A673 (cell line): ENCODE measurements around the gene HCK. TPM values are rescaled to one million over a fixed set of nuclear protein-coding genes. Genes with fewer than 3 reads are reported as not detected.

Experiments
- BruUV-seq: library from RNA; stranded (reverse); fragments of 400-500 nt; replicated peaks from 2 replicates; lab custom pipeline; 2021; lab: Mats Ljungman, UMichigan
- CTCF ChIA-PET: fragments of 300-600 bp; sonication (Branson Sonifier 250); formaldehyde crosslinking; loops from one replicate; lab custom pipeline; 2022; ENCODE audit warnings: antibody characterized with exemption; lab: Charles Lee
- POLR2A ChIA-PET: fragments of 300-600 bp; sonication (Branson Sonifier 250); formaldehyde crosslinking; loops from one replicate; lab custom pipeline; 2022; ENCODE audit warnings: antibody characterized with exemption; ENCODE audit not compliant: low non-redundant PET; lab: Charles Lee
- DNase-seq: peaks from one replicate; pipeline ENCODE4 v3.0.0-alpha.2; 2015; ENCODE audit warnings: low spot score
- H3K27ac ChIP-seq: fragments of 200-600 bp; sonication (generic); 2 replicates; pipeline ENCODE4 v1.5.1; 2016; ENCODE audit warnings: mixed run types, low read depth, mild to moderate bottlenecking, mixed read lengths, antibody characterized with exemption, low read length; ENCODE audit not compliant: poor library complexity, severe bottlenecking
- H3K27me3 ChIP-seq: fragments of 200-600 bp; sonication (generic); replicated peaks from 2 replicates; pipeline ENCODE4 v1.6.1; 2017; ENCODE audit warnings: mixed run types, low read depth, mild to moderate bottlenecking, mixed read lengths, antibody characterized with exemption, low read length; ENCODE audit not compliant: insufficient read depth, poor library complexity
- H3K36me3 ChIP-seq: fragments of 200-600 bp; sonication (generic); 2 replicates; pipeline ENCODE4 v1.6.1; 2016; ENCODE audit warnings: mixed run types, mild to moderate bottlenecking, mixed read lengths, antibody characterized with exemption, low read length; ENCODE audit not compliant: insufficient read depth, poor library complexity, severe bottlenecking
- H3K4me1 ChIP-seq: fragments of 200-600 bp; sonication (generic); 2 replicates; pipeline ENCODE4 v1.6.1; 2017; ENCODE audit warnings: mixed run types, mild to moderate bottlenecking, mixed read lengths, antibody characterized with exemption, low read length; ENCODE audit not compliant: insufficient read depth, poor library complexity, severe bottlenecking
- H3K4me3 ChIP-seq: fragments of 200-600 bp; sonication (generic); 2 replicates; pipeline ENCODE4 v1.5.1; 2016; ENCODE audit warnings: low read depth, mixed run types, mild to moderate bottlenecking, mixed read lengths, low read length; ENCODE audit not compliant: poor library complexity, severe bottlenecking
- H3K9me3 ChIP-seq: fragments of 200-600 bp; sonication (generic); 2 replicates; pipeline ENCODE4 v1.6.1; 2016; ENCODE audit warnings: mixed run types, low read depth, mild to moderate bottlenecking, mixed read lengths, antibody characterized with exemption, low read length; ENCODE audit not compliant: poor library complexity, severe bottlenecking
- EZH2 ChIP-seq: fragments of 200-600 bp; sonication (generic); IDR thresholded peaks from 2 replicates; pipeline ENCODE4 v1.6.1; 2017; ENCODE audit warnings: borderline replicate concordance, low read depth, mild to moderate bottlenecking, mixed read lengths, antibody characterized with exemption, low read length; ENCODE audit not compliant: poor library complexity, severe bottlenecking
- intact Hi-C: fragments of 100-400 bp; cut with micrococcal nuclease; formaldehyde crosslinking; loops from one replicate; pipeline ENCODE4 v1.10.0; 2022; ENCODE audit not compliant: unreplicated experiment
- total RNA-seq: library from RNA; stranded (reverse); gene quantifications from 2 replicates; pipeline ENCODE4 v1.2.3, GENCODE V29; 2021
- TF ChIP-seq, protein P1 (sequence below): fragments of 300-800, 200-600 bp; sonication (generic); conservative IDR thresholded peaks from 2 replicates; pipeline ENCODE4 v1.5.1; 2017; ENCODE audit warnings: low read depth, mild to moderate bottlenecking, antibody characterized with exemption, low read length, moderate library complexity, mixed read lengths

The HCK gene
- total RNA-seq, 1 experiment from 2014 or later = not detected

DNA sequence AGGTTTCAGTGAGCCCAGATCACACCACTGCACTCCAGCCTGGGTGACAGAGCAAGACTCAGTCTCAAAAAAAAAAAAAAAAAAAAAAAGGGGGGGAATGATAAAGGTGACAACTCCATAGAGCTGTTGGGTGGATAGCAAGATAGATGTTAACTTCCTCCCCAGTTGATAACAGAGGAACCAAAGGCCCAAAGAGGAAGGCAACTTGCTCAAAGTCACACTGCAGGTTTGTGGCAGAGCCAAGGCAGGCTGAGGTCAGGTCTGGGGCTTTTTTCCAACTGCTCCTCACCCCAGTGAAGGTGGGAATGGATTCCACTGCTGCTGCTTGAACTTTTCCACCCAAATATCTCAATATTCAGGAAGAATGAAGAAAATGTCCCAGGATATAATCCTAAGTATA lies 26.7 kb downstream of the HCK start:
- no TSS peak for BruUV-seq
- no peaks in the 10 kb centered on the region for H3K4me1 ChIP-seq
- ChIA-PET CTCF (interaction anchor here (0.7 kb wide), 1 partner anchor 13 kb away, joined by 13 read pairs; no protein-coding TSS in a partner anchor), POLR2A (no interaction called here)
- H3K27me3 ChIP-seq = peaks cover 48% of the 10 kb centered on the region
- no peak overlapping the region for H3K4me3 ChIP-seq
- intact Hi-C loops = no loop called here
- TF ChIP-seq, protein P1, sequence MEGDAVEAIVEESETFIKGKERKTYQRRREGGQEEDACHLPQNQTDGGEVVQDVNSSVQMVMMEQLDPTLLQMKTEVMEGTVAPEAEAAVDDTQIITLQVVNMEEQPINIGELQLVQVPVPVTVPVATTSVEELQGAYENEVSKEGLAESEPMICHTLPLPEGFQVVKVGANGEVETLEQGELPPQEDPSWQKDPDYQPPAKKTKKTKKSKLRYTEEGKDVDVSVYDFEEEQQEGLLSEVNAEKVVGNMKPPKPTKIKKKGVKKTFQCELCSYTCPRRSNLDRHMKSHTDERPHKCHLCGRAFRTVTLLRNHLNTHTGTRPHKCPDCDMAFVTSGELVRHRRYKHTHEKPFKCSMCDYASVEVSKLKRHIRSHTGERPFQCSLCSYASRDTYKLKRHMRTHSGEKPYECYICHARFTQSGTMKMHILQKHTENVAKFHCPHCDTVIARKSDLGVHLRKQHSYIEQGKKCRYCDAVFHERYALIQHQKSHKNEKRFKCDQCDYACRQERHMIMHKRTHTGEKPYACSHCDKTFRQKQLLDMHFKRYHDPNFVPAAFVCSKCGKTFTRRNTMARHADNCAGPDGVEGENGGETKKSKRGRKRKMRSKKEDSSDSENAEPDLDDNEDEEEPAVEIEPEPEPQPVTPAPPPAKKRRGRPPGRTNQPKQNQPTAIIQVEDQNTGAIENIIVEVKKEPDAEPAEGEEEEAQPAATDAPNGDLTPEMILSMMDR = no peak
- TF ChIP-seq EZH2 = no peak
- H3K27ac ChIP-seq = no peak overlapping the region
- no peaks in the 10 kb centered on the region for H3K36me3 ChIP-seq
- no peaks in the 10 kb centered on the region for H3K9me3 ChIP-seq
- DNase-seq = no peak

DNA sequence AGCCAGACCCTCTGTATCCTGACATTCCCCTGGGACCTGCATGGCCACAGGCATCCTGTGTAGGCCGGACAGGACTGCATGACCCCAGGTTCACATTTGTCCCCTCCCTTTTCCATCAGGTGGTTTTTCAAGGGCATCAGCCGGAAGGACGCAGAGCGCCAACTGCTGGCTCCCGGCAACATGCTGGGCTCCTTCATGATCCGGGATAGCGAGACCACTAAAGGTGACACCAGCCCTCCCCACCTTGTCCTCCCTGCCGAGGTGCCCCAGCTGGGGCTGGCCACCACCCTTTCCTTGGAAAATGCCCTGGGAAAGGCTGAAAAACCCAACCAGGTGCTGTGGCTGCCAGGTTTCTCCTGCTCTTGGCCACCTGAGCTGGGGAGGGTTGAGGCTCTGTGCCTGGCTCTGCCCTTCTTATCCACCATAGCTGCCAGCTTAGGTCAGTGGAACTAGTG lies 27.6 kb downstream of the HCK start:
- Histone ChIP-seq H3K27ac (no peak overlapping the region), H3K4me1 (no peaks in the 10 kb centered on the region), H3K9me3 (no peaks in the 10 kb centered on the region), H3K36me3 (no peaks in the 10 kb centered on the region), H3K4me3 (no peak overlapping the region), H3K27me3 (peaks cover 52% of the 10 kb centered on the region)
- DNase-seq = no peak
- ChIA-PET POLR2A (no interaction called here), CTCF (no interaction called here)
- BruUV-seq = no TSS peak
- intact Hi-C loops = no loop called here
- TF ChIP-seq, protein P1 = no peak

DNA sequence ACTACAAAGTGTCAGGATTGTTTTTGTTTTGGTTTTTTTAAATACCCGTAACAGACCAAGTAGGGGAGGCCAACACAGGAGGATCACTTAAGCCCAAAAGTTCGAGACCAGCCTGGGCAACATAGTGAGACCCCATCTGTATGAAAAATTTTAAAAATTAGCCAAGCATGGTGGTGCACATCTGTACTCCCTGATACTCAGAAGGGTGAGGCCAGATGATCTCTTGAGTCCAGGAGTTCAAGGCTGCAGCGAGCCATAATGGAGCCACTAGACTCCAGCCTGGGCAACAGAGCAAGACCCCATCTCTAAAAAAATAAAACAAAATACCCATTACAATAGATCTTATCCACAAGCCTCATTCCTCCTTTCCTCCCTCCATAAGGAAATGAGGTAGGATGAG lies 28.7 kb downstream of the HCK start:
- DNase-seq = no peak
- no TSS peak for BruUV-seq
- intact Hi-C loops = no loop called here
- ChIA-PET CTCF (no interaction called here), POLR2A (no interaction called here)
- peaks cover 47% of the 10 kb centered on the region for H3K27me3 ChIP-seq
- no peaks in the 10 kb centered on the region for H3K9me3 ChIP-seq
- TF ChIP-seq, protein P1 = no peak
- TF ChIP-seq EZH2 = no peak
- no peak overlapping the region for H3K27ac ChIP-seq
- no peak overlapping the region for H3K4me3 ChIP-seq
- H3K36me3 ChIP-seq = no peaks in the 10 kb centered on the region
- H3K4me1 ChIP-seq = no peaks in the 10 kb centered on the region
